DMS53 treated with DMSO at 0.1 percent for 48 hours (cell line): ENCODE measurements around the gene BRIX1.
"Not testable (repeated sequence)": the region's sequence is repeated elsewhere in the genome, so short reads cannot be mapped to it uniquely, and the experiment has no call there.

Source experiments
- DNase-seq: peaks from one replicate; lab custom pipeline; 2025; ENCODE audit not compliant: unreplicated experiment; lab: John Stamatoyannopoulos, UW

The BRIX1 gene

GRCh38 chr5:34957857-34958690 is 42.6 kb downstream of the BRIX1 start:
- peak; percentile 22 for DNase-seq

- DNase-seq, result no peak
These were observed 43.8 kb downstream of the BRIX1 start for GRCh38 chr5:34959323-34959722.

- no peak for DNase-seq
These were observed 52.0 kb downstream of the BRIX1 start for GRCh38 chr5:34967540-34967939.

DNA sequence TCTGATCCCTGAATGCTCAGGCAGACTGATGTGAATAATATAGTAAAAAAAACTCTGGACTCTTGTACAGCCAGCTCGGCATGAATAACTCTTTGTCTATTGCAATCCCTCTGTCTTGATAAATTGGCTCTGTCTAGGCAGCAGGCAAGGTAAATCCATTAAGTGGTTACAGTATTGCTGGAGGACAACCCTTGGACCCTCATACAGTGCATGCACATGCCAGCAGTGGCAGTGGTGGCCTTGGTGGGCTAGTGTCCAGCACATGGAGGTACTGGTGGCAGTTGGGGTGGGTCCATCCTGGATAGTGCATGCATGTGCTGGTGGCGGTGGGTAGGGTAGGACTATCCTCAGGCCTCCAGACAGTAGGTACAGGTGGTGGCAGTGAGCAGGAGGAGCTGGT is 52.7 kb downstream of the BRIX1 start:
- no peak for DNase-seq

DNA sequence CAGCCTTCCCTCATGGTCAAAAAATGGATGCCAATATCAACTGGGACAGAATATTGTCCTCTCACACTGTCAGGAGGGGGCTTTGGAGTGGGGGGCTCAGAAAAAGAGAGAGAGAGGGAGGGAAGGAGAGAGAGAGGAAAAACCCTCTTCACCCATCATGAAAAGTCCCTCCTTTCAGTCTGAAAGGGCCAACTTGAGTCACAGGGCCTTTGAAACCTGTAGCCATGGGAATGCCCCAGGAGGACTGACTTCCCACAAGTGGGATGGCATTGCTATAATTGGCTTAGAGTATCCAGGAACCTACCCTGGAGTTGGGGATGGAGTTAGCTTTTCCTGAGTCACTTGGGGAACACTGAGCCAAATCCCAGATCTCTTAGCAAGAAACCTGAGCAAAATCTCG is 55.0 kb downstream of the BRIX1 start:
- no peak for DNase-seq

DNA sequence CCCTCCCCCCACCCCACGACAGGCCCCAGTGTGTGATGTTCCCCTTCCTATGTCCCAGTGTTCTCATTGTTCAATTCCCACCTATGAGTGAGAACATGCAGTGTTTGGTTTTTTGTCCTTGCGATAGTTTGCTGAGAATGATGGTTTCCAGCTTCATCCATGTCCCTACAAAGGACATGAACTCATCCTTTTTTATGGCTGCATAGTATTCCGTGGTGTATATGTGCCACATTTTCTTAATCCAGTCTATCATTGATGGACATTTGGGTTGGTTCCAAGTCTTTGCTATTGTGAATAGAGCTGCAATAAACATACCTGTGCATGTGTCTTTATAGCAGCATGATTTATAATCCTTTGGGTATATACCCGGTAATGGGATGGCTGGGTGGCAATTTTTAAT is 56.1 kb downstream of the BRIX1 start:
- not testable (repeated sequence) for DNase-seq
